ENCODE measurements around the gene PADI4.

GRCh38 chr1:17371896-17372295 is 63.9 kb downstream of the PADI4 start, which contains the start of gene PADI6:
- no peak for TF ChIP-seq ATF2 (CRISPR knock-in tag; IDR thresholded peaks at IDR 0.05; ENCODE audit: borderline replicate concordance, low read depth)
- no peak for TF ChIP-seq CTCF (IDR thresholded peaks at IDR 0.05)
- TF ChIP-seq ATF3 (CRISPR knock-in tag; conservative IDR thresholded peaks at IDR 0.05) = no peak
- TF ChIP-seq FOXK1 (CRISPR knock-in tag; IDR thresholded peaks at IDR 0.05) = no peak
- TF ChIP-seq ETV6 (CRISPR knock-in tag; IDR thresholded peaks at IDR 0.05) = no peak
